RPMI7951 (cell line): ENCODE results near the gene SRPK2. TPM values are rescaled to one million over a fixed set of nuclear protein-coding genes. Genes with fewer than 3 reads are reported as not detected.

Source experiments
- DNase-seq: peaks from one replicate; pipeline ENCODE4 v3.0.0-alpha.2; 2012; ENCODE audit warnings: low read depth
- total RNA-seq: library from RNA; depleted of rRNA; stranded (reverse); fragments of >200 nt; shearing (Covaris generic); gene quantifications from 2 replicates; pipeline ENCODE4 v1.2.3, GENCODE V29; 2014

Gene SRPK2
- total RNA-seq, 1 experiment from 2014 or later: 34.0 TPM

DNA sequence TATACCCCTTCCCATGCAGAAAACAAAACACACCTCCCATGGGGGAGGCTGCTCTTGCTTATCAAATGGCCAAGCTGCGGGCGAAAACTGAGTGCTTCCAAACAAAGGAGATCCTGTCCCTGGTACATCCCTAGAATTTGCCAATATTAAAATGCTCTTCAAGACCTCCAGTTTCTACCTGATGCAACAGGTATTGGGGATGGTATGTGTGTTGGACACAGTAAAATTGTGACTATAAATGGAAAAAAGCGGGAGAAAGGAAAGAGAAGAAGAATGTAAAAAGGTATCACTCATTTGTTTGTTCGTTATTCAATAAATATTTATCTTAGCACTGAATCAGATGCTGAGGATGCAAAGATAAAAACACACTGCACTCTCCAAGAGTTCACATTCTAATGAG, 250.8 kb downstream of the SRPK2 start:
- no peak for DNase-seq

DNA sequence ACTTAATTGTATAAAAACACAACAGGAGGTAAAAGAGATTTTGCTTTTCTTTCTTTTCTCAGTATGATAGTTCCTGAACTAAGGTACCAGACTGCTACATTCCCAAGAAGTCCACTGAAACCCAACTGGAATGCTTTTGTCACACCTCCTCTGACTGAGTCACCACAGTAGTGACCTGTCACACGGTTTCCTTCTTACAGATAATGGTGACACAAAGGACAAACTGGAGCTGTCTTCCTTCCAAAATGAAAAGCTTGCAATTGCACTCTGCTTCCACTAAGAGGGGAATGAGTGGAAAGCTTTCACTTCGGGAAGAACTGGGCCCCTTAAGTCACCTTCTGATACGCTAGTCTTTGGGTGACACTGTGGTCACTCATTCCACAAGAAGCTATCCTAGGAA, 252.5 kb downstream of the SRPK2 start:
- peak; percentile 24 for DNase-seq

DNA sequence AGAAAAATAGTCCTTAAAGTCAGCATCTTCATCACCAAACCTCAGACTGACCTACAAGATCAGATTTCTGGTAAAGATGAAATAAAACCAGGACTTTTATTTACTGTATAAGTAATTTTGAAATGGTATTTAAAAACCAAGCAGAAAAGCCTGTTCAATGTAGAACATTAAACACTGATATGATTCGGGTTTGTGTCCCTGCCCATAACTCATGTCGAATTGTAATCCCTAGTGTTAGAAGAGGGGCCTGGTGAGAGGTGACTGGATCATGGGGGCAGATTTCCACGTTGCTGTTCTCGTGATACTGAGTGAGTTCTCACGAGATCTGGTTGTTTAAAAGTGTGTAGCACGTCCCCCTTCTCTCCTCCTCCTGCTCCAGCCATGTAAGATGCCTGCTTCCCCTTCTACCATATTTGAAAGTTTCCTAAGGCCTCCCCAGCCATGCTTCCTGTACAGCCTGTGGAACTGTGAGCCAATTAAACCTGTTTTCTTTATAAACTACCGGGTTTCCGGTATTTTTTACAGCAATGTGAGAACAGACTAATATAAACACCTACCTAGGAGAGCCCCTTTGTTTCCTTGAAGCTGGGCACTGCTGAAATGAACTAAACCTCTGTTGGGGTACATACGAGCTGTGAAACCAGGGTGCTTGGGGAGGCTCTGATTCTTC, 254.6 kb downstream of the SRPK2 start:
- no peak for DNase-seq

DNA sequence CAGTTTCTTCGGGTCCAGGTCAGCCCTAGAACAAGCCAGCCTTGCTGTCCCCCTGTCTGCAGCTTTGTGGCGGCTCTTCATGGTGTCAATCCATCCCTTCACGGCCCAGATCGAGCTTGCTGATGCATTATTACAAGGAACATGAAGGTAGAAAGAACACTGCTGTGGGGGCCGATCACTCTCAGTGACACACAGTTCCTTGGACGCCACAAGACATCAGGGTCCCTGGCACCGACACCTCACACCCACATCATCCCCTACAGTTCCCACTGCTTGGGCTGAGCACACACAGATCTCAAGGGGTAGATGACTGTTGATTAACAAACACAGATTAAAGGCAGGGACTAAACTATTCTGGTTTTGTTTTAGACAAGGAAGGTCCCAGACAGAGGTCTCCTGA, 255.4 kb downstream of the SRPK2 start:
- no peak for DNase-seq

DNA sequence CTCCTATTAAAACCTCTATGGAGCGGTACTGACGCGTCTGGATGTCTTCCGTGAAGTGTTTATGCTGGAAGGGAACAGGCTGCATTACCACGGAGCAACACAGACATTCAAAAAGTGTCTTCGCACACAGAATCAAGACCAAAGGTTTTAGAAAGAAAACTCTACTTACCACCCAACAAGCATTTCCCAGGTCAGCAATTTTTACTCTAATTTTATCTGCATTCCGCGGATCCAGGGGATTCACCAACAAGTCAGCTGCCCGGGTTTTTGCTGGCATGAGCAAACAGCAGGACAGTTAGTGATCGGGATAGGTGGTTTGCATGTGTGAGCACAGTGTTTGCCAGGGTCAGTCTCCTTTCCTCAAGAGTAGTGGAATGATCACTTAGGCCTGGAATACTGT, 255.9 kb downstream of the SRPK2 start:
- no peak for DNase-seq

DNA sequence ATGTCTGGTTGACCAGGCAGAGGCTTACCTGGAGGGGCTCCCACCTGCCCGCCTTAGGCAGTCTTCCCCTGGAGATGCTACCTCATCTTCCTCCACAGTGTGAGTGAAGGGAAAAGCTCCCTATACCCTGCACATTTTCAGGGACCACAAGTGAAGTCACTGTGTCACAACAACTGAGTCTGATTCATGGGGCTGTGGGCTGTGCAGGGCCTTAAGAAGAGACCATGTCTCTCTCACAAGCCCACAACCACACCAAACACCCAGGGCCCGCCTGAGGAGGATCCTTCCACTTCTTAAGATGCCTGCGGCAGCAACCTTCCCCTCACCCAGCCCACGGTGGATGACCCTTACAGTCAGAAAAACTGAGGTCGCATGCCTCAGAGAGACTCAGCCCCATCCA, 256.4 kb downstream of the SRPK2 start:
- DNase-seq: no peak

DNA sequence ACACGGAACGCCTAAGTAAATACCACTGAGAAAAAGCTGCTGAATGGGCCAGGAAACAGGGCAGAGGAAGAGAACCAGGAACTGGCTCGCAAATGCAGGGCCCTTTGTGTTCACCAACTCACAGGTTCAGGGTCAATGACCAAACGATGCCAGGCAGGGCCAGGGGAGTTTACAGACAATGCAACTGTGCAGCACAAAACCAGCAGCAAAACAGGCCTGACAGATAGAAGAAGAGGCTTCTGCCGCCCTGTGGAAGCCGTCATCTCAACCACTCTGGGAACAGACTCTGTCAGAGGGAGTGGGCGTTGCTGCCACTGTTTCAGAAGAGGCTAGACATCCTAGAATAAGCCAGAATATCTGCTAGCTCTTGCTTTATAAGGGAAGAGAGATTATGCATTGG, 256.8 kb downstream of the SRPK2 start:
- DNase-seq: no peak

DNA sequence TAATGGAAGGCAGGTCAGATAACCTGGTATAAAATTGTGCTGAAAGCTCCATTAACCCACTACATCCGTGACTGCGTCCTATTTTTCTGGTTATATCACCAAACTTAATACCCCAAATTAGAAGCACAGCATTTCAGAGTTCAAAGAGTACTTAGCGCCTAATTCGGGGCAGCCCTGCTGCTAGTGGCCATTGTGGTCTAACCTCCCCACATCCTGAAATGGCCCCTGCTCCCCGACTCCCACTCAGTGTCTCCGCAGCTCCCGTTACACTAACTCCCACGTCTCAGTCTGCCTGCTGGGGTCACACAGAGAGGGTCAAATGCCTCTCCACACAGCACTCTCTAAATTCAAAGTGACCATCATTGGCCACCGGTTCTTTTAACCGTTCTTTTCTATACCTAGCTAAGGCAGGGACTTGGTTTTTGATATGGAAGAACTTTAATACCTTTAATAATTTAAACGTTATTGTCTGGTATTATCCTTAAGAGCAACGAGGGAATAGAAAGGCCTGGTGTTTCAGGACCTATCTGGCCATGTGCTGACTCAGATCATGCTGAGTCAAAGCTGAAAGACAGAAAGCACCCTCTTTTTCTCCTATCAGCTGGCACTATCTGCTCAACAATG, 257.6 kb downstream of the SRPK2 start:
- no peak for DNase-seq

DNA sequence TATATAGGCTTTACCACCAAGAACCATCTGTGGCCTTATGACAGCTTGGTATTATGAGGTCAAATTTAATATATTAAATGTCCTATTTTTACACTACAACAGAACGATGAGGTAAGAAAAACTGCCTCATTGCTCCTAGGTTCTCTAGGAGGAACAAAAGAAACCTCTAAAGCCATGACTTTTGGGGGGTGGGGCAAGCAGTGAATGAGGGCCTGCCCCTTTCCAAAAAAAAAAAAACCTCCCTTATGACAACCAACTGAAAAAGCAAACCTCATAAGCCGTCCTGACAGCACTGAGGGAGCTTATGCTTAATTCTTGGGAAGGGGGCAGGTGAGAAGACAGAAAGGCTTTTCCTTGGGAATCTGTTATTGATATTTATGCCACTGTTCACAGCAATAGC, 258.1 kb downstream of the SRPK2 start:
- DNase-seq: no peak

DNA sequence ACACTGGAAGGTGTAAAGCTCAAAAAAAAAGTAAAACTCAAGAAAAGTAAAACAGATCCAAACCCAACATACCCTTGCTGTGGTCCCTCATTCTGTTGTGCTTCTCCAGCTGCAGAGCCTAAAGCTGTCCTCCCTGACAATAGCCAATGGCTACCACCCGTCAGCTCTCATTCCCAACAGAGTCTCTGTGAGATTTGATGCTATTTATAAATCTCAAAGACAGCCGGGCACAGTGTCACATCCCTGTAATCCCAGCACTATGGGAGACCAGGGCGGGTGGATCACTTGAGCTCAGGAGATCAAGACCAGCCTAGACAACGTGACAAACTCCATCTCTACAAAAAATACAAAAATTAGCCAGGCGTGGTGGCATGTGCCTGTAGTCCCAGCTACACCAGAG, 258.7 kb downstream of the SRPK2 start:
- DNase-seq: no peak

DNA sequence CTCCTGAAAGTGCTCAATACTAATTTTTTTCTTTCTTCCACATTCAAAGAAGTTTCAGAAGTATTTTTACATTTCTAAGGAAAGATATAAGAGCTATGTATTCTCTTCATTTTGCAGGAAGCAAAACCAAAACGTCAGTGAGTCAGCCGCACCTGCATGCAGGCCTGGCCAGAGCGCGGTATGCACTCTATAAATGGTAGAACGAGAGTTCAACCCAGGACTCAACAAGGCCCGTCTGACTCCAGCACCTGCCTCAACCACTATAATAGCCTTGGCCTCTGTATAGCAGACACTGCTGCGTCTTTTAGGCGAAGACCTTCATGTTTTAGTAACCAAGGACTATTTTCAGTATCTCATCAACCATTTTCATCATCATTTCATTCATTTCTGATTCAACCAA, 261.5 kb downstream of the SRPK2 start:
- no peak for DNase-seq

DNA sequence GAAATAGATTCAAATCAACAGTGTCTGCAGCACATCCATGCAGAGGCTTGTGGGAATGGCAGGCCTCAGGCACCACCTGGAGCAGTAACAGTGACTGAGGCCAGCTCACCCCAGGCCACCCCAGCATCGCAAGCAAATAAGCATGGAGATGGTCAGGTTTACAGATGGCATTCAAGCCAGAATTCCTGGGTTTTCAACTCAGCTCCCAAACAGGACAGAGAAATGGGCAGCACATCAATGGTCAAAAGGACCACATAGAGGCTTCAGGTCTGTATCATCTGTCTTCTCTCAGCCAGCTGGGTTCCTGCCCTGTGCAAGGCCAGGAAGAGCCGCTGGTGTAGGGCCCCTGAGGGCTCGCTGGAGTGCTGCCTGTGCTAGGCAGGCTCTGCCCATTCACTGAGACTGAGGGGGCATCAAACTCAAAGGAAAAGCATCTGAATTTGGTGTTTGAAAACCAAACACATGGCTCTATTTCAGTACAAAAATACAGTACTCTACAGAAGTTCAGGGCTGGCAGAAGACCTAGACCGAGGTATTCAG, 262.2 kb downstream of the SRPK2 start:
- DNase-seq: peak; percentile 16

DNA sequence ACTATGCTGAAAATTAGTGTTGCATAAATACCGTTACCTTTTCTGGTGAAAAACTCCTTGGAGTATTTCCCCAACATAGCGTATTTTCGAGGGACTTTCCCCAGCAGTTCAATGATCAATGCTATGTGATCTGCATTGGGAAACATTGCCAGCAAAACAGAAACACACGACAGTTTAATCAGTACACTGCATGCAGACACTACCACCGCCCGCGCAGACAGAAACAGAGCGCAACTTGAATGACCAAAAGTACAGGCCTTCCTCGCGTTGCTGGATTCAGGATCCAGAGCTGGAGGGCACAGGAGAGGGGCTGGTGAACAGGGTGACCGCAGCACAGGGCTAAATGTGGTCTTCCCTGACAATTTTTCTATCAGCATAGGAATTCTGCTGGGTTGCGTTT, 263.0 kb downstream of the SRPK2 start:
- no peak for DNase-seq

DNA sequence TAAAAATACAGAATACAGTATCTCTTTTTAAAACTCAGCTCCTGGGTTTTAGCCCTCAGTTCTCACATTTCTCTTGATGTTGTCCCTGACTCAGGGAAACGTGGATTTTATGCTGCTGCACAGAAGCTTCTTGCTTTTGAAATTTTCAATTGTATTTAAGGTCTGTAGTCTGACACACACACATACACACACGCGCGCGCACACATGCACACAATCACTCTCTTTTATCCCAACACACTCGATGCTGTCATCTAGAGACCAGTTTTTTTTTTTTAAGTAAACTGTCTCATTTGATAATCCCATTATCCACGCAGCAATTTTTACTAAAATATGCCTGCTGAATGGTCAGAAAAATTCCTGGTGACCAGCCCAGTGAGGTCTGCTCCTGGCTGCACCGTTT, 266.1 kb downstream of the SRPK2 start:
- DNase-seq: no peak

DNA sequence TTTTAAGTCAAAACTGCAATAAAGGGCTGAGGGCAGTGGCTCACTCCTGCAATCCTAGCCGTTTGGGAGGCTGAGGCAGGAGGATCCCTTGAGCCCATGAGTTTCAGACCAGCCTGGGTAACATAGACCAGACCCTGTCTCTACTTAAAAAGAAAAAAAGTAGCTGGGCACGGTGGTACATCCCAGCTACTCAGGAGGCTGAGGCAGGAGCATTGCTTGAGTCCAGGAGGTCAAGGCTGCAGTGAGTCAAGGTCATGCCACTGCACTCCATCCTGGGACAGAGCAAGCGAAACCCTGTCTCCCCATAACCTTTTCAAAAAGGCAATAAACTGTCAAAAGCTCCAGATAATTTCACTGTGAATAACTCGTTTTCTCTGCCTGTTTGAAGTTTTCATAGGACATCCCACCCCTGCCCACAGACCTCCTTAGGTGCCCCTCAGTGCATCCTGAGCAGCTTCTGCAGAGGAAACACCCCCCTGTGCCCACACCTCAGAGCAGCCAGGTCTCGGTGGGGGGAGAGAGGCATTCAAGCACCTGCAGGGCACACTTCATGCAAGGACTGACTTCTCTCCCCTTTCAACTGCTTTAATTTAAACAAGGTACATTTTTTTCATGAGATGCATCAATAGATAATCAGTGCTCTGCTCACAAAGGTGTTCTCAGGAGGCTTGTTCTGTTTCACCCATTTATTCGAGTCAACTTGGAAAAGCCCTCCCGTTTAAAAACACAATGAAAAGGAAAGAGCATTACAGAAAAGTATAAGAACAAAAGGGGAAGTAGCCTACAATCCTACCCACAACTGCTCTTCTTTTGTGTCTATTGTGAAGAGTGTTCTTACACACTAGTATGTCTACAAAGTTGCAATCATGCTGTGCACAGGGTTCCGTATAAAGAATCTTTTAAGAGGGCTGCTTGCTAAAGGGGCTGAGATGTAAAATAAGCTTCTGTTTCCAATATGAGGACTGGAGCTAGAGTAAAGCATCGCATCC, 269.8 kb downstream of the SRPK2 start:
- no peak for DNase-seq

DNA sequence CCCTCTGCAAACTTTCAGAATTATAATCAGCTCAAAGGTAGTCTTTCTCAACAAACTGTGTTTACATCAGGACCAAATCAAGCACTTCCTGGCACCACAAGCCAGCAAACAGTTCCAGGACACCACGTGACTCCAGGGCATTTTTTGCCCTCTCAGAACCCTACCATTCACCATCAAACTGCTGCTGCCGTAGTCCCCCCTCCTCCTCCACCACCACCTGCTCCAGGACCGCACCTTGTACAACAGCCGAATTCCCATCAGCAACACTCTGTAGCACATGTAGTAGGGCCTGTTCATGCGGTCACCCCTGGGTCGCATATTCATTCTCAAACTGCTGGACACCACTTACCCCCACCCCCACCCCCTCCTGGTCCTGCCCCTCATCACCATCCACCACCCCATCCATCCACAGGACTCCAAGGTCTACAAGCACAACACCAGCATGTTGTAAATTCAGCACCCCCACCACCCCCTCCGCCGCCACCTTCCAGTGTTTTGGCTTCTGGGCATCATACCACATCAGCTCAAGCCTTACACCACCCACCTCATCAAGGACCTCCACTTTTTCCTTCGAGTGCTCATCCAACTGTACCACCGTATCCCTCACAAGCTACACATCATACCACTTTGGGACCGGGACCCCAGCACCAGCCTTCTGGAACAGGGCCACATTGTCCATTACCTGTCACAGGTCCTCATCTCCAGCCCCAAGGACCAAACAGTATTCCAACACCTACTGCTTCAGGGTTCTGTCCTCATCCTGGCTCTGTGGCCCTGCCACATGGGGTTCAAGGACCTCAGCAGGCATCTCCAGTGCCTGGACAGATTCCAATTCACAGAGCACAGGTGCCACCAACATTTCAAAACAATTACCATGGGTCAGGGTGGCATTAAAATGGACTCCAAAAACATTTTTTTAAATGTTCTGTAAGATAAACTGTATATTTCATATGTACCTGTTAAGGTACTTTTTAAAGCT, 276.0 kb downstream of the SRPK2 start:
- no peak for DNase-seq

DNA sequence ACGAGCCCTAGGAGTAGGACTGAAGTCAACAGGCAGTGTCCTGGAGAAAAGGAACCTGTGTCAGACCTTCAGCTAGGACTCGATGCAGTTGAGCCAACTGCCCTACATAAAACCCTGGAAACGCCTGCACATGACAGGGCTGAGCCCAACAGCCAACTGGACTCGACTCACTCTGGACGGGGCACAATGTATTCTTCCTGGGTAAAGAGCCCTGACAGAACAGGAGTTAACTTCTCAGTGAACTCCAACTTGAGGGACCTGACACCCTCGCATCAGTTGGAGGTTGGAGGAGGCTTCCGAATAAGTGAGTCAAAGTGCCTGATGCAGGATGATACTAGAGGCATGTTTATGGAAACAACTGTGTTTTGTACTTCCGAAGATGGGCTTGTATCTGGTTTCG, 281.3 kb downstream of the SRPK2 start:
- DNase-seq: no peak

DNA sequence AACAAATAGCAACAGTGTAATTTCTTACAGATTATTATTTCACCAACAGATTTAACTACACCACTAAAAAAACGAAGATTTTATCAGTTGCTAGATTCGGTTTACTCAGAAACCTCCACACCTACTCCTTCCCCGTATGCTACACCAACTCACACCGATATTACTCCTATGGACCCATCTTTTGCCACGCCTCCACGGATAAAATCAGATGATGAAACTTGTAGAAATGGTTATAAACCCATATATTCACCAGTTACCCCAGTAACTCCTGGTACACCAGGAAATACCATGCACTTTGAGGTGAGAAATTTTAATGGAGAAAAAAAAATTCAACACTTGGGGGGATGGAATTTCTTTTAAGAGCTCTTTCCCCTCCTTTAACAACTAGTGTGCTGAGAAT, 282.2 kb downstream of the SRPK2 start:
- DNase-seq: no peak

DNA sequence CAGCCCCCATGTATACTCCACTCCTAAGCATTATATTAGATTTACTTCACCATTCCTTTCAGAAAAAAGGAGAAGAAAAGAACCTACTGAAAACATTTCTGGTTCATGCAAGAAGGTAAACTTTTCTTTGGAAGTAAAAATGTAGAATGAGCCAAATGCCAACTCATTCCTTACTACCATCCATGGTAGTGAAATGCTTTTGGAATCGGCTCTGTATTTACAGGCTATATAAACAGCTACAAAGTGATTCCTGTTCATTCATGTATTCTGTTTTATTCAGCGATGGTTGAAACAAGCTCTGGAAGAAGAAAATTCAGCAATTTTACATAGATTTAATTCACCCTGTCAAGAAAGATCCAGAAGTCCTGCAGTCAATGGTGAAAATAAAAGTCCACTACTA, 283.1 kb downstream of the SRPK2 start:
- no peak for DNase-seq

DNA sequence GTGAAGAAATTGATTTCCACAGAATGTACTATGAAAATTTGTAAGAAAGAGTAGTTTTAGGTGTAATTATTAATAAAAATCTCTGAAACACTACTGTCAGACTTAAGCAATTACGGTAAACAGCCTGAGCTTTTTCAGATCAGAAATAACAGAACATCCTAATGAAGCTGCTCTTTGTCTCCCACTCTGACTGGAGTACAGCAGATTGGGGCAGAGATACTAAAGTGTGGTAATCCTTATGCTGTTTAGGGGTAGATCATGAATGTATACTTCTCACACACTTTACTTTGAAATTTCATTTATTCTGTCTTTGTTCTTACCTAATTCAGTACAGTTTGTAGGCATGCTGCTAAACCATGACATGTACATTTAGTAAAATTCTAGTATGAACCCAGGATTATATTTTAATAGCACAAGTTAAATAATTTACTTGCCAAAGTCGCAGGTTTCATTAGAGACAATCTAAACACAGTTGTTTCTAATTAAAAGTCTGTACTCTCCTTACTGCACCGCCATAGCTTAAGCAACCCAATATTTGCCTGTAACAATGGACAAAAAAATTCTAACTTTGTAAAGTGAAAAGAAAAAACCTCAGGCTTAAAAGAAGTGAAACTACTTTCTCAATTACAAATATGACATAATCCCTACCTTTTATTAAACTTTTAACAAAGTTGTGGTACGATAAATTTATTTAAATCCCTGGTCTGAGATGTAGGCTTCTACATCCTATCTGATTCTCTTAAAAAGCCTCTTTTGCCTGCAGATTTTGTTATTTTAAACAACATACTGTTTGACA, 286.0 kb downstream of the SRPK2 start:
- no peak for DNase-seq
